ENCODE data around the gene SOAT1.
"Not testable (repeated sequence)": the region's sequence is repeated elsewhere in the genome, so short reads cannot be mapped to it uniquely, and the experiment has no call there.

Gene SOAT1

DNA sequence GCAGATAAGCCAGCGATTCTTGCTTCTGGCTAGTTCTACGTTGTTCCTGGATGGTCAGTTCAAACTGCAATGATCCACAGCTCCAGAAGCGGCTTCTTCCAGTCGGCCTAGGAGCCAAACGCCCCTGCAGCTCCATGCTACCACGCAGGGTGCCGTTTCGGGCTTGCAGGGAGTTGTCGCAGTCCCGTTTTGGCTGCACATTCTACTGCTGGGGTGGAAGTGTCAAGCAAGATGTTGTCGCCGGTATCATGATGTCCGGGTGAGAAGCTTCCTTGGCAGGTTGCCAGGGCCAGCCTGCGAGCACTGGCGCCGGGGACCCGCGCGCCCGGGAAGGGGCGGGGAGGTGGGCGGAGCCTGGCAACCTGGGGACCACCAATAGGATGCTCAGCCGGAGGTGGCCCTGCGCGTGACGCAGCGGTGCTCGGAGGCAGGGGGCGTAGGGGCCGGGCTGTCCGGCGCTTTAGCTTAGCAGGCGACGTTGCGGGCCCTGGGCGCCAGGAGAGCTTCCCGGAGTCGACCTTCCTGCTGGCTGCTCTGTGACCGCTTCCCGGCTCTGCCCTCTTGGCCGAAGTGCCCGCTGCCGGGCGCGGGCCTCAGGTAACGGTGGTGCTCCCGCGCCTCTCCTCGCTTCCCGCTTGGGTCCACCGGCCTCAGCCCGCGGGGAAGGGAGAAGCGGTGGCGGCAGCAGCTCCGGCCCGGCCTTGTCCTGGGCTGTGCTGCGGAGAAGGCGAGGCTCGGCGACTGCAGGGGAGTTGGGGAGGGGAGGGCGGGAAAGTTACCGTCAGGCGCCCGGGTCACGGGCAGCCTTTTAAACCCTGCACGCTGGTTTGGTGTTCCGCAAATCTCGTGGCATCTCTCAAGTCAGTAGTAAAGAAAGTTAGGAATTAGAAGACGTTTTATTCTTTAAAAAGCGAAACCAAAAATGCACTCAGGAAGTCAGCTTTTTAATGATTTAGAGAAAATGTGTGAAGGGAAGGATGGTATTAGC lies at the start of gene SOAT1:
TSS of gene SOAT1 (plus strand) at position 458 of the 988 bp plus-strand sequence. CDS start 8,888 bp downstream, outside the sequence.
- peak; percentile 94 for DNase-seq

DNA sequence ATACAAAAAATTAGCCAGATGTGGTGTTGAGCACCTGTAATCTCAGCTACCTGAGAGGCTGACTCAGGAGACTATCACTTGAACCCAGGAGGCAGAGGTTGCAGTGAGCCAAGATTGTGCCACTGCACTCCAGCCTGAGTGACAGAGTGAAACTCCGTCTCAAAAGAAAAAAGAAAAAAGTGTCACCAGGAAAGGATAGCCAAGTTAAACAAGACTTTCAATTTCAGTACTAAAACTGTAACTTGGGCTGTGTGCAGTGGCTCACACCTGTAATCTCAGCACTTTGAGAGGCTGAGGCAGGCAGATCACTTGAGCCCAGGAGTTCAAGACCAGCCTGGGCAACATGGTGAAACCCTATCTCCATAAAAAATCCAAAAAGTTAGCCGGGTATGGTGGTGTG lies 48.2 kb upstream of the SOAT1 start:
- DNase-seq, result not testable (repeated sequence)

DNA sequence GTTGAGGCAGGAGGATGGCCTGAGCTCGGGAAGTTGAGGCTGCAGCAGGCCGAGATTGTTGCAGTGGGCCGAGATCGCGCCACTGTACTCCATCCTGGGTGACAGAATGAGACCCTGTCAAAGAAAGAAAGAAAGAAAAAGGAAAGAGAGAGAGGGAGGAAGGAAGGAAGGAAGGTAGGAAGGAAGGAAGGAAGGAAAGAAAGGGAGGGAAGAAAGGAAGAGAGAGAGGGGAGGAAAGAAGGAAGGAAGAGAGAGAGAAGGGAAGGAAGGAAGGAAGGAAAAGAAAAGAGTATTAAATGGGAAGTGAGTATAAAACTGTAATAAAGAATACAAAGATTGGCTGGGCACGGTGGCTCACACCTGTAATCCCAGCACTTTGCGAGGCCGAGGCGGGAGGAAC lies 45.7 kb upstream of the SOAT1 start:
- no peak for DNase-seq

DNA sequence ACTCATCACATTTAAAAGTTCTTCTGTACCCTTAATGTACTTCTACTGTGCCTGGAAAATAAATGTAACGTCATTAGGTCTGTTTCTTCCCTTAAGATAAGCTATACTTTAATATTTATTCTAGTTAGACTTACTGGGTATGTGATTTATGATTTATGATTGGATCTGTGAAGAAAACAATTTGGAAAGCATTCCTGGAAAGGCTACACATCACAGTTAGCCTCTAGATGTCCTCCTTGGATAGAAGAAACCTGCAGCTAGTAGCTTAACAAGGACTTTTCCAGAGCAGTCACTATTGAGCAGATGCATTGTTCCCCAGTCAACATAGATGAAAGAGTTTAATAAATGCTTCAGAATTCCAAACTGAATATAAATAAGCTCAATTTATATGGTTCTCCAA lies 41.9 kb upstream of the SOAT1 start:
- DNase-seq, result no peak

DNA sequence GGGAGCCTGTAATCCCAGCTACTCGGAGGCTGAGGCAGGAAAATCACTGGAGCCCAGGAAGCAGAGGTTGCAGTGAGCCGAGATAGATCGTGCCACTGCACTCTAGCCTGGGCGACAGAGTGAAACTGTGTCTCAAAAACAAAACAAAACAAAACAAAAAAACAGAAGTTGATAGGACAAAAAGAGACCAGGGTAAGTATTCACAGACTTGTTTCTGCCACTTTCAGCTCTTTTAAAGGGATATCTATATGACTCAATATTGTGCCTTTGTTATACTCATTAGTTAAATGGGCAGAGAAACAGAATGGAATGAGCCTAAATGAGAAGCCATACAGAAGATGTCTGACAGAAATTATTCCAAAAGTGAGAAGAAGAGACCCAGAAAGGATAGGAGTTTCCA lies 41.0 kb upstream of the SOAT1 start:
- no peak for DNase-seq

DNA sequence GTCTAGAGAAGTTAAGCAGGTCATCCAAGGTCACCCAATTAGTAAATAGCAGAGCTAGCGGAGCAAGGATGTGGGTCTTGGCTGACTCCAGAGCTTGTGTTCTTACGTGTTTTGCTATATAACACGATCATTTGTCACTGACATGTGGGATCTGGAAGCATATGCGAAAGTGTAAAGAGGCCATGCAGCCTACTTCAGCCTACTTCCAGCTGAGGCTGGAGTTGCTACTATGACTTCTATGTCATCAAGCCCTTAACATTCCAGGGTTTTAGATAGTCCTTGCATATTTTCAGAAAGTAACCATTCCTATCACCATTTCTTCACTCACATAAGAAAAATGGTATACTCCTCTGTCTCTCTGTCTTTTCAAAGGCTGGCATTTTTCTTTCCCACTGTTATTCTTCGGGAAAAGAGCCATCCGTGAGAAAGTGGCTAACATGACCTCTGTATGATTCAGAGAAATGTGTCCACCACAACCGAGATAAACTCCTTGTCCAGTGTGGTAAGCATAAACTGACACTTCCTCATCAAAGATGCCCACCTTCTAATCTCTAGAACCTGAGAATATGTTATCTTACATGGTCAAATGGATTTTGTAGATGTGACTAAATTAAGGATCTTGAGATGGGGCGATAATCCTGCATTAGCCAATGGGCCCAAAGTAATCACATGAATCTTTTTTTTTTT lies 40.2 kb upstream of the SOAT1 start:
- DNase-seq, result no peak

DNA sequence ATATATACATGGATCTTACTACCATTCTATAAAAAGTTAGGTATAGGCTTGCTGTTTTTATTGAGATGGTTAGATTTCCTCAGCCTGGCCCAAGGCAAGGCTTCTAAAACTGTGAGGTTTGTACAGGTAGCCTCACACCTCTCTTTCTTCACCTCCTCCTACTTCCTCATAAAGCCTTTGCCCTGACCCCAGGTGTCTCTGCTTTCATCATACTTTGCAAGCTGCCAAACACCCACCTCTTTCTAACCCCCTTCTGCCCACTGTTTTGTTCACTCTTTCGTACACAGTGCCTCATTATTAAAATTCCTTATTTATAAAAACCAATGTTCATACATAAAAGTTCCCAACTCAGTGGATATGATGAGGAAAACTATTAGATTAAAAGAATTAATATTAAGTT lies 31.4 kb upstream of the SOAT1 start:
- no peak for DNase-seq

DNA sequence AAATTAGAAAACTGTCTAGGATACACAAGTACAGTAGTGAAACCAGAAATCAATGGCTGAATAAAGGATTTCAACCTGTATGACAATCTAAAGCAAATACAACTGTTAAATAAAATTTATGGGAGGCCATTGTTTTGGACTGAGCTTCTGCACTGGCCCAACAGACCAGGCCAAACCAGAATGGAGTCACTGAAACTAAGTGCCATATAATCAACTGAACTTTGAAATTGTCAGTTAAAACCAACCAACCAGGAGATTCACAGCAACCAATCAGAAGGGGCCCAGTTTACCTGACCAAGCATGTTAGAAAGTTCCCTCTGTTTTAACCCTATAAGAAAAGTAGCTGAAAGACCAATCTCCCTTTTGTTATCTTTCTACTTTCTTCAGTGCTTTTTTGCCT lies 30.5 kb upstream of the SOAT1 start:
- no peak for DNase-seq

DNA sequence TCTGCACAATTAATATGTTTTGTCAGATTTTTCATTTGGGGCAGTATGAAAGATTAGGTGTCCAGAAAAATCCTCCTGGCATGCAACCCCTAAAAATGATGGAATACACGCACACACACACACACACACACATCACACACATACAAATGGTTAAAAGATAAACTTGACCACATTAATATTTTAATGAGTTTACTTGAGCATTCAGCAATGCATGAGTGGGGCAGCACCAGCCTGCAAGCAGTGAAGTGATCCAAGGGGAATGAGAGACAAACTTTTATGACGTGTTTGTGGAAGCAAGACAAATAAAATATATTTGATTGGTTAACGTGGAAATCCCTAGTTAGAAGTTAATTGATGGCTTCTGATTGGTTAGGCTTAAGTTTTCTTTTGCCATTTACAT lies 29.1 kb upstream of the SOAT1 start:
- DNase-seq, result no peak

DNA sequence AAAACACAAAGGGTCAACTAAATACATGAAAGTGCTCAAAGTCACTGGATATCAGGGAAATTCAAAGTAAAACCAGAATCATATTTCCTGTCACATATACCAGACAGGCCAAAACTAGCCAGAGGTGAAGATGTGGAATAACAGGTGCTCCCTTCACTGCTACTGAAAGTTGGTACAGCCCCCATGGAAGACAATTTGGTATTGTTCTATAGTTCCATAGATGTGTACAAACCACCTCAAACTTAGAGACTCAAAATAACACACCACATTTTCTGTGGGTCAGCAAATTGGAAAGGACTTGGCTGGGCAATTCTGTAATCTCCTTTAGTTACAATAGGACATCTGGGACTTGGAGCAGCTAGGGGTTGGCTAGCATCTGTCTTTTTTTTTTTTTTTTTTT lies 24.5 kb upstream of the SOAT1 start:
- DNase-seq, result no peak

DNA sequence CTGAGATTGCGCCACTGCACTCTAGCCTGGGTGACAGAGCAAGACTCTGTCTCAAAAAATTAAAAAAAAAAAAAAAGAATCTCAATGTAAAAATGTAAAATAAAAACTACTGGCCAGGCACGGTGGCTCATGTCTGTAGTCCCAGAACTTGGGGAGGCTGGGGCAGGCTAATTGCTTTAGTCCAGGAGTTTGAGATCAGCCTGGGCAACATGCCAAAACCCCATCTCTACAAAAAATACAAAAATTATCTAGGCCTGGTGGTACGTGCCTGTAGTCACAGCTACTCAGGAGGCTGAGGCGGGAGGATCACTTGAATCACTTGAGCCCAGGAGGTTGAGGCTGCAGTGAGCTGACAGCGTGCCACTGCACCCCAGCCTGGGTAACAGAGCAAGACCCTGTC lies 19.2 kb upstream of the SOAT1 start:
- not testable (repeated sequence) for DNase-seq

DNA sequence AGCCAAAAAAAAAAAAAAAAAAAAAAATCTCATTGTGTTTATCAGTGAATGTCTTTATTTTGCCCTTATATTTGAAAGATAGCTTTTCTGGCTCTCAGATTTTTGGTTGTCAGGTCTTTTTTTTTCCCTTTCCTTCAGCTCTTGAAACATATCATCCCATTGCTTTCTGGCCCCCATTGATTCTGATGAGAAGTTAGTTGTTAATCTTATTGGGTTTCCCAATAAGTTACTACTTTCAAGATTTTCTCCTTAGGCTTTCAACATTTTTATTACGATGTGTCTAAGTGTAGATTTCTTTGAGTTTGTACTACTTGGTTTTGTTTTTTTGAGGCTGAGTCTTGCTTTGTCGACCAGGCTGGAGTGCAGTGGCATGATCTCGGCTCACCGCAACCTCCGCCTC lies 14.7 kb upstream of the SOAT1 start:
- no peak for DNase-seq

DNA sequence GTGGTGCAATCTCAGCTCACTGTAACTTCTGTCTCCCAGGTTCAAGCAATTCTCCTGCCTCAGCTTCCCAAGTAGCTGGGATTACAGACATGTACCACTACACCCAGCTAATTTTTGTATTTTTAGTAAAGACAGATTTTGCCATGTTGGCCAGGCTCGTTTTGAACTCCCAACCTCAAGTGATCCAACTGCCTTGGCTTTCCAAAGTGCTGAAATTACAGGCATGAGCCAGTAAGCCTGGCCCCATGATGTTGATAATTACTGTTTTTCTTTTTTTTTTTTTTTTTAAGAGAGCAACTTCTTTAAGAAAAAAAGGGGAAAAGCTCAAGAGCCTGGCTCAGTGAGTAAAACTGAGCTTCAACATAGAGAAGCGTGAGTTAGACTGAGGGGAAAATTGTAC lies 9.6 kb upstream of the SOAT1 start:
- DNase-seq, result no peak

DNA sequence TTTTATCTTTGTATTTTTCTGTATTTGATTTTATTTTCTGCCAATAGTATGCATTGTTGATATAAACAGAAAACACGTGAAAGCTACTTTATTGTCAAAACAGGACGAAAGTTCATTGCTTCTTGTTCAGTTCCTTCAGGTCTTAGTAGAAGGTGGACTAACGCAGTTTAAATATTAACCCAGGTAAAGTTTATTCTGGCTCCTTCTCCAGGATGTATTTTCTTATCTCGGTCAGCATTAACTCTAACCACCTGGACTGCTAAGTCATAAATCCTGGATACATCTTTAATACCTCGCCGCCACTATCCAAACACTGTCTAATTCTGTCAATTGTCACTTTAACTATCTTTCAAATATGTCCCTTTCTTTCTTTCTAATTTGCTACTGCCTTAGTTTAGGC lies 5.7 kb upstream of the SOAT1 start:
- DNase-seq, result no peak

DNA sequence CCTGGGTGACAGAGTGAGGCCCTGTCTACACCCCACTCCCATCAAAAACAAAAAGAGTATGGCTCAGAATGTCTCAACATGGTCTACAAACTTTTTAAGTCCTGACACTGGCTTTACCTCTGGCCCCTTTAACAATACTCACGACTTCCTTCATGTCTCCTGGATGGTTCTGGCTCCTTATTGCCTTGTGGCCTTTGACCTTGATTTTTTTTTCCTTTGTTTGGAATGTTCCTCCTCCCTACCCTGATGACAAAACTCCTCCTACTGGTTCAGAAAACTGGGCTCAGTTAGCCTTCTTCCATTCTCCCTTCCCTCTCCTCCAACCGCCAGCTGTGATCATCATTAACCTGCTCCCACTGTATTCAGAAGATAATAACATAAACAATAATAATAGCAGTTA lies 4.6 kb upstream of the SOAT1 start:
- DNase-seq, result no peak

DNA sequence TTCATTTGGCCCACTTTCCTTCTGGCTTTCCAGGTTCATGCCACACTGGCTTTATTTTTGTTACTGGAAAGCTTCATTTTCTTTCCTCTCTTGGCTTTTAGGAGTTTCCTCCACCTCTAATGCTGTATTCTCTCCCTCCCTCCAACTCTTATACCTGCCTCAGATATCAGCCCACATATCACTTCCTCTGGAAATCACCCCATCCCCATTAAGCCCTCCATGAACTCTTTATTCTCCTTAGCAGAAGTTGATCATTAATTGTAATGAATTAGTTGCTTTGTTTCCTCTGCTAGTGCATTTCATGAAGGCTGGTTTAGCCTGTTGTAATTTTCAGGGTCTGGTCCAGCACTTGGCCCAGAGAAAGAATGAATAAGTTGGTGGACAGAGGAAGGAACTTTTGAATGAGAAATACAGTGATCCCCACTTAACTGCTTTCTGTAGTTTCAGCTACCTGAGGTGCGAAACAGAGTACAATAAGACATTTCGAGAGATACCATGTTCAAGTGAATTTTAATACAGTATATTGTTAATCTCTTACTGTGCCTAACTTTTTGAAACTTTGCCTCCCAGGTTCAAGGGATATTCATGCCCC lies 1.7 kb downstream of the SOAT1 start:
- no peak for DNase-seq

DNA sequence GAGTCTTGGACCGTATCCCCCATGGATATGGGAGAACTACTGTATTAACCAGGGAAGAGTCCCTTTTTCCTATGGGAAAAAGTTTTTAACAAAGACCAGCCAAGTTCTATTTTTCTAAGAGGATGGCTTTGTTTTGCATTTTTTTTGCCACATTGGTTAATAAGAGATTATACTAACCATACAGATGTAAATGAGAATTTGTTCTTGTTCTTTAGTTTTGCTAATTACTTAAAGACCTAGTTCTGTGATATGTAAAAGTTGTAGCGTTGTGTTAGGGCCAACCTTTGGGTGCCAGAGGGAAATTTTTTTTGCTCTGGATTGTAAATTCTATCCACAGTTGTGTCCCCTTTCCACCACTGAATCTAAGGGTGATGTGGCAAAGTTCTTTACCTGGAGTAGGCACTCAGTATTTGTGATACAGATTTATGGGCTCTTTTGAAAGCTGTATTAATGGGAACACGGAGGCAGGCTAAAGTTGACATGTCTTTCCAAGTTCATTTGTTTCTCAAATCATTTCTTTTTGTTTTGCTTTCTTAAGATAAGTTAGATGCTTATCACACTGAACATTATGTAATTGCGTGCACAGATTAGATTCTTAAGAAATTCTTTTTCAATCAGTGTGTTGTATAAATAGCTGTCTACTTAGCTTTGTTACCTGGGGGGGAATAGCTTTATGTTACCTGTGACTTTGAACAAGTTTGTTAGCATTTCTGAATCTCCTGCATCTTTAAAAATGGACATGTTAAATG lies 2.9 kb downstream of the SOAT1 start:
- DNase-seq, result no peak

DNA sequence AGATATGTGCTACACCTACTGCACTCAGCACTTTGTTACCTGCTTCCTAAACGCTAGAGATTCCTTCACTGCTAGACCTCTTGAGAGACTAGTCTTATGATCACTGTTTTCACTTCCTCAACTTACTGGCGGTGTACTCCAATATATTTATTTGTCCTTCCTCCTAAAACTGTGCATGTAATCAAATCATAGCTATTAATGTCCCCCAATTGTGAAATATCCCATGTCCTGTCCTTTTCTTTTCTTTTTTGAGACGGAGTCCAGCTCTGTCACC lies 3.4 kb downstream of the SOAT1 start:
- no peak for DNase-seq

DNA sequence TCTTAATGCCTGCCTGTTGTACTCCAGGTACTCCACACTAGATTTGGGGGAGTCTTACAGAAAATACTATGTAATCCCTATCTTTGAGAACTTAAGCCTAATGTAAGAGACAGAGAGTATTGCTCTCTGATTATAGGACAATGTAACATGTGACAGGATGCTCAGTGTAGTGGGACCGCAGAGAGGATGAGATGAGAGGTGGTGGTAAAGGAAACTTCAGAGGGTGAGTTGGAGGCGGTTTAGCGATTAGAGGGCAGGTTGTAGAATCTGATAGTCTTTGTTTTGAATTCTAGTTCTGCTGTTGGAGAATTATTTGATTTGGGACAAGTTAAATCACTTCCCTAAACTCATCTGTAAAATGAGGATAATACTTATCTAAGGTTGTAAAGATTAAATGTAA lies 5.4 kb downstream of the SOAT1 start:
- DNase-seq, result no peak

DNA sequence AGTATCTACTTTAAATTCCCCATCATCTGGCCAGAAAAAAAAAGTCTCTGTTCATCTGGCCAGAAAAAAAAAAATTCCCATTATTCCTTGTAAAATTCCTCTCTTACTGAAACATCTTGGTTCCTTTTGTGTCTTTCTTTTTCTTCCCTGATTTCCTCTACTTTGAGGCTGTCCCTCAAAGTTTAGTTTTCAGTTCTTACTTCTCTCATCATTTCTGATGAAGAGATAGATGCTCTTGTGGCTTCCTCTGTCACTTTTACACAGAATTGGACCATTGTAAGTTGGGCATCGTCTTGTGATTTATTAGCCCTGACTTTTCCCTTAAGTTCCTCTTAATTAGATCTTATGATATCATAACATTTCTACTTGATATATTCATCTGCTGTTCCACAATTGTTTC lies 6.5 kb downstream of the SOAT1 start:
- DNase-seq, result no peak

DNA sequence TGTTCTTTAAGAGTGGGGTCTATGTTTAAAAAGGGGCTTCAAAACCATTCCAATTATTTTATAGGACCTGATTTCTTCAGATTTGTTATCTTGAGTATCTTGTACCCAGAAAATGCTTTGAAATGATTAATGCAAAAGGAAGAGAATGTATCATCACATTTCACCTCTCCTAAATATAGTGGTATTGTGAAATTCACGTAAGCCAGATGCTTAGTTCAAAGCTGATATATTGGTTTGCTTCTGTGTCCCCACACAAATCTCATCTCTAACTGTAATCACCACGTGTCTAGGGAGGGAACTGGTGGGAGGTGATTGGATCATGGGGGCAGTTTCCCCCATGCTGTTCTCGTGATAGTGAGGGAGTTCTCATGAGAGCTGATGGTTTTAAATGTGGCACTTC lies 8.5 kb downstream of the SOAT1 start:
- DNase-seq, result no peak

DNA sequence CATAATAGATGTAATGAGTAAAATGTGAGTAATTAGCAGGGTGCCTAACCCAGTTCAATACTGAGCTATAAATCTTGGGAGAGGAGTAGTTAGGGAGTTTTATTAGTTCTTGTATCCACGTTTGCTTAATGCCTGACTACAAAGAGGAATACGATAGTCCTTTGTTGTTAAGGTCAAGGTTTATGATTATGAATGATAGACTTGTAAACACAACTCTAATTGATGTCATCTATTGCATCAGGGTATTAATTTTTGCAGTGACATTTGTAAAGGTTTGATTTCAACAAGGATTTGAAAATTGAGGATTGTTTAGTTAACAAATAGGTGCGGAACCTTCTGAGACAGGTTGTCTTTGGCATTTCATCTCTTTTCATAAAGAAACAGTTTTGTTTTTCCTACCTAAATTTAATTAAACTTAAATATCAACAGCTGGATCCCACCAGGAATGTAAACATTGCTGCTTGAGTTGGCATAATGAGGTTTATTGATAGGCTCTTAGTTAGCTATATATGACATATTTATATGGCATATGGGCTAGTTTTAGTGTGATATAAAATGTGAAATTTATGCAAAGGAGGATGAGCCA lies 9.7 kb downstream of the SOAT1 start:
- DNase-seq, result no peak

DNA sequence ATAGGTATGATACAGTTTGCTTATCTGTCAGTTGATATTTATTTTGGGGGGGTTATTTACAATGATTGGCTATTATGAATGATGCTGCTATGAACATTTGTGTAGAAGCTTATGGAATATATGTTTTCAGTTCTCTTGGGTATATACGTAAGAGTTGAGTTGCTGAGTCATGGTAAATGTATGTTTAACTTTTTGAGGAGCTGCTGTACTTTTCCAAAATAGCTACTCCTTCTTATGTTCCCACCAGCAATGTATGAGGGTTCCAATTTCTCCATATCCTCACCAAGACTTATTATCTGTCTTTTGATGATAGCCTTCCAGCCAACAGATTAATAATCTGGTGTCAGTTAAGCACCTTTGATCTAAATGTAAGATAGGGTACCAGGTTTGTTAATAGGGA lies 11.9 kb downstream of the SOAT1 start:
- no peak for DNase-seq
